Ovary (tissue), 3 donors: ENCODE measurements around the gene NOM1.

Experiments
- CTCF ChIP-seq, 3 donors: fragments of 450-650 bp in 2 of 3; fragments of 200-600 bp in 1 of 3; IDR thresholded peaks; one replicate each; pipeline versions ENCODE4 v1.5.1 to v1.8.0; 2016 to 2022; ENCODE audit warnings: antibody characterized with exemption in 3 of 3, mild to moderate bottlenecking in 1 of 3
- POLR2A ChIP-seq: fragments of 450-650 bp; IDR thresholded peaks from one replicate; pipeline ENCODE4 v1.6.1; 2017; ENCODE audit warnings: antibody characterized with exemption, mild to moderate bottlenecking, moderate library complexity
- donor health status: DM: no; HTN: no; CAD: no.

GRCh38 chr7:156969972-156970420 is 20.5 kb downstream of the NOM1 start:
- TF ChIP-seq CTCF (IDR thresholded peaks at IDR 0.05) = no peak
- no peak for TF ChIP-seq POLR2A
